HepG2 (cell line): Measurements from ENCODE around the gene ENO3. TPM values are rescaled to one million over a fixed set of nuclear protein-coding genes. Genes with fewer than 3 reads are reported as not detected.

Source experiments
- HNRNPH1 ChIP-seq: fragments of 200-400 bp; formaldehyde crosslinking; optimal IDR thresholded peaks from 2 replicates; pipeline ENCODE3; 2017; ENCODE audit warnings: mild to moderate bottlenecking, low read depth, low read length
- PAWR ChIP-seq: sonication (generic); formaldehyde crosslinking; IDR thresholded peaks from 2 replicates; pipeline ENCODE4 v1.4.0; 2020; ENCODE audit warnings: missing genetic modification reagents, mild to moderate bottlenecking, borderline replicate concordance
- RXRB ChIP-seq: IDR thresholded peaks from 2 replicates; pipeline ENCODE4 v1.6.1; 2016; ENCODE audit warnings: borderline replicate concordance, missing genetic modification reagents, missing compliant biosample characterization
- SP2 ChIP-seq: sonication (generic); formaldehyde crosslinking; IDR thresholded peaks from 2 replicates; pipeline ENCODE4 v1.5.1; 2020; ENCODE audit warnings: mild to moderate bottlenecking, missing genetic modification reagents
- TOPORS ChIP-seq: sonication (generic); formaldehyde crosslinking; IDR thresholded peaks from 2 replicates; pipeline ENCODE4 v1.8.0; 2023; ENCODE audit warnings: mild to moderate bottlenecking, missing genetic modification reagents
- ZBTB21 ChIP-seq: sonication (generic); formaldehyde crosslinking; IDR thresholded peaks from 2 replicates; pipeline ENCODE4 v1.4.0; 2020; ENCODE audit warnings: missing genetic modification reagents
- ZMAT3 ChIP-seq: sonication (generic); formaldehyde crosslinking; conservative IDR thresholded peaks from 2 replicates; pipeline ENCODE4 v1.7.0; 2021; ENCODE audit warnings: missing genetic modification reagents
- ZNF546 ChIP-seq: sonication (generic); formaldehyde crosslinking; conservative IDR thresholded peaks from 2 replicates; pipeline ENCODE4 v1.8.1; 2023; ENCODE audit warnings: mild to moderate bottlenecking, missing genetic modification reagents
- ZNF589 ChIP-seq: sonication (generic); formaldehyde crosslinking; conservative IDR thresholded peaks from 2 replicates; pipeline ENCODE4 v1.8.0; 2022; ENCODE audit warnings: mild to moderate bottlenecking, moderate library complexity, missing genetic modification reagents
- polyA plus RNA-seq, 8 experiments: library from polyadenylated mRNA; depleted of rRNA in 3 of 8; stranded (reverse) in 7 of 8; unstranded in 1 of 8; fragments of >200 nt; fragmentation: Illumina TruSeq in 4 of 8; extraction: Trizol in 4 of 8; gene quantifications; 2 replicates each; pipeline versions ENCODE4 v1.2.1 to v1.2.3, GENCODE V29; 2011 to 2016; ENCODE audit warnings: low read depth in 4 of 8, missing spikeins in 1 of 8, mixed read lengths in 1 of 8; ENCODE audit not compliant: insufficient read depth in 1 of 8
- total RNA-seq, 5 experiments: library from RNA; depleted of rRNA; stranded (reverse); fragments of >200 nt; fragmentation: Illumina TruSeq; extraction: Trizol; gene quantifications; 2 replicates each; pipeline ENCODE4 v1.2.3, GENCODE V29; 2016; ENCODE audit warnings: low read depth in 1 of 5
- TF ChIP-seq, protein P1 (sequence below), 2 experiments: sonication (generic) in 1 of 2; formaldehyde crosslinking in 1 of 2; IDR thresholded peaks; 2 replicates each; pipeline versions ENCODE4 v1.6.1 to v1.9.0; 2014 to 2022; ENCODE audit warnings: antibody characterized with exemption in 1 of 2, borderline replicate concordance in 1 of 2, inconsistent platforms in 1 of 2, low read depth in 1 of 2, missing genetic modification reagents in 1 of 2
- TF ChIP-seq, protein P2 (sequence below): IDR thresholded peaks from 2 replicates; pipeline ENCODE4 v1.6.1; 2016; ENCODE audit warnings: low read depth, borderline replicate concordance
- TF ChIP-seq, protein P3 (sequence below), 2 experiments: sonication (generic) in 1 of 2; formaldehyde crosslinking in 1 of 2; IDR thresholded peaks; 2 replicates each; pipeline versions ENCODE4 v1.4.0 to v1.6.1; 2016 to 2020; ENCODE audit warnings: borderline replicate concordance in 1 of 2, low read depth in 1 of 2, mild to moderate bottlenecking in 1 of 2, missing genetic modification reagents in 1 of 2
- TF ChIP-seq, protein P4 (sequence below): sonication (generic); formaldehyde crosslinking; IDR thresholded peaks from 2 replicates; pipeline ENCODE4 v1.5.1; 2020; ENCODE audit warnings: missing genetic modification reagents, mild to moderate bottlenecking, borderline replicate concordance

ENO3 gene
- total and polyA plus RNA-seq, 2 of the 13 experiments (the other 11 are each of a cell fraction or from before 2014, with no cell fraction given), result 59.8 to 69.8 TPM

DNA sequence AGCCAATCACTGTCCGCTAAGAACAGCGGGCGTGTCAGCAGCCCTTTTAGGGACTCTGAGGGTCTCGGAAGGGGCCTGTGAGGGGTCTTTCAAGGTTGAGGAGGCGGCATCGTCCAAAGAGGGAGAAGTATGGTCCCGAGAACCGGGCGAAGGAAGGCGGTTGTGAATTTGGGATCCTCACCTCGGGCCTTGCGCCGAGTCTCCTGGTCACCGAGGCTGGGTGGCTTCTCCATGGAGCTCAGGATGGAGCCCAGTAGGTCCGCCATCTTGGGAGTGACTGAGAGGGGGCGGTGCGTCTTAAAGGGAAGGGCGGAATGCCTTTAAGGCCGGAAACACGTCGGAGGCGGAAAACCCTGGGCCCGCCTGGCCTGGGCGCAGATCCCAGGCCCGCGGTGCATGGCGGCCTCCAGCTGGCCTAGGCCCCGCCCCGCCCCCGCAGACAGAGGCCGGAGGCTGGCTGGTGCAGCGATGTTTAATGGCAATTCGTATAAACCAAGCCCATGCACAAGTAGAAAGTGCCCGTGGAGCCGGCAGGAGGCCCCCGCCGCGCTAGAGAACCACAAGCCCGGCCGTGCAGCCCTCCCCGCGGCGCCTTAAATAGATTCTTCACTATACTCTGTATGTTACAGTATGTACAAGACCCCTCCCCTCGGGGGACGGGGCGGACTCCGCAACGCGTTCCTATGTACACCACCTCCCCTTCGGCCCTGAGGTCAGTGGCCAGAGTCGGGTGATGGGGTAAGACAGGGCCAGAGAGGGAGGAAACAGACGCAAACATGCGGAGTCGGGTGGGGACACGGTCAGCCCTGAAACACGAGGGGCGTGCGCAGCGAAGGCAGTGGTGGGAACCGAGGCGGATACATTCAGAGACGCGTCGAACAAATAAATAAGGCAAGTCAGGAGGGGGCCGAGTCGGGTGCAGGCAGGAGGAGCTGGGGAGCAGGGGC, 16.9 kb downstream of the ENO3 start, which contains the start of gene SPAG7 (continued):
- TF ChIP-seq, protein P1, sequence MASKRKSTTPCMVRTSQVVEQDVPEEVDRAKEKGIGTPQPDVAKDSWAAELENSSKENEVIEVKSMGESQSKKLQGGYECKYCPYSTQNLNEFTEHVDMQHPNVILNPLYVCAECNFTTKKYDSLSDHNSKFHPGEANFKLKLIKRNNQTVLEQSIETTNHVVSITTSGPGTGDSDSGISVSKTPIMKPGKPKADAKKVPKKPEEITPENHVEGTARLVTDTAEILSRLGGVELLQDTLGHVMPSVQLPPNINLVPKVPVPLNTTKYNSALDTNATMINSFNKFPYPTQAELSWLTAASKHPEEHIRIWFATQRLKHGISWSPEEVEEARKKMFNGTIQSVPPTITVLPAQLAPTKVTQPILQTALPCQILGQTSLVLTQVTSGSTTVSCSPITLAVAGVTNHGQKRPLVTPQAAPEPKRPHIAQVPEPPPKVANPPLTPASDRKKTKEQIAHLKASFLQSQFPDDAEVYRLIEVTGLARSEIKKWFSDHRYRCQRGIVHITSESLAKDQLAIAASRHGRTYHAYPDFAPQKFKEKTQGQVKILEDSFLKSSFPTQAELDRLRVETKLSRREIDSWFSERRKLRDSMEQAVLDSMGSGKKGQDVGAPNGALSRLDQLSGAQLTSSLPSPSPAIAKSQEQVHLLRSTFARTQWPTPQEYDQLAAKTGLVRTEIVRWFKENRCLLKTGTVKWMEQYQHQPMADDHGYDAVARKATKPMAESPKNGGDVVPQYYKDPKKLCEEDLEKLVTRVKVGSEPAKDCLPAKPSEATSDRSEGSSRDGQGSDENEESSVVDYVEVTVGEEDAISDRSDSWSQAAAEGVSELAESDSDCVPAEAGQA (IDR thresholded peaks at IDR 0.05; ENCODE audit: low read depth), result peak; percentile 84; the same call in 1 of the 2 replicates
- TF ChIP-seq, protein P1 (CRISPR knock-in tag; IDR thresholded peaks at IDR 0.05; ENCODE audit: borderline replicate concordance), result no peak; the same call in 1 of the 2 replicates
- TF ChIP-seq ZMAT3, result peak; percentile 39; the same call in 1 of the 2 replicates
- TF ChIP-seq, protein P2, sequence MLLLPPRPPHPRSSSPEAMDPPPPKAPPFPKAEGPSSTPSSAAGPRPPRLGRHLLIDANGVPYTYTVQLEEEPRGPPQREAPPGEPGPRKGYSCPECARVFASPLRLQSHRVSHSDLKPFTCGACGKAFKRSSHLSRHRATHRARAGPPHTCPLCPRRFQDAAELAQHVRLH (CRISPR knock-in tag), result peak; percentile 83; the same call in 1 of the 2 replicates
- TF ChIP-seq SP2 (CRISPR knock-in tag), result peak; percentile 86
- TF ChIP-seq, protein P3, sequence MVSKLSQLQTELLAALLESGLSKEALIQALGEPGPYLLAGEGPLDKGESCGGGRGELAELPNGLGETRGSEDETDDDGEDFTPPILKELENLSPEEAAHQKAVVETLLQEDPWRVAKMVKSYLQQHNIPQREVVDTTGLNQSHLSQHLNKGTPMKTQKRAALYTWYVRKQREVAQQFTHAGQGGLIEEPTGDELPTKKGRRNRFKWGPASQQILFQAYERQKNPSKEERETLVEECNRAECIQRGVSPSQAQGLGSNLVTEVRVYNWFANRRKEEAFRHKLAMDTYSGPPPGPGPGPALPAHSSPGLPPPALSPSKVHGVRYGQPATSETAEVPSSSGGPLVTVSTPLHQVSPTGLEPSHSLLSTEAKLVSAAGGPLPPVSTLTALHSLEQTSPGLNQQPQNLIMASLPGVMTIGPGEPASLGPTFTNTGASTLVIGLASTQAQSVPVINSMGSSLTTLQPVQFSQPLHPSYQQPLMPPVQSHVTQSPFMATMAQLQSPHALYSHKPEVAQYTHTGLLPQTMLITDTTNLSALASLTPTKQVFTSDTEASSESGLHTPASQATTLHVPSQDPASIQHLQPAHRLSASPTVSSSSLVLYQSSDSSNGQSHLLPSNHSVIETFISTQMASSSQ (IDR thresholded peaks at IDR 0.05; ENCODE audit: low read depth), result no peak
- TF ChIP-seq, protein P3 (CRISPR knock-in tag; IDR thresholded peaks at IDR 0.05; ENCODE audit: borderline replicate concordance), result 0 out of 2 replicates have a peak, but pooled peaks have one; percentile 54
- TF ChIP-seq ZBTB21, result no peak
- TF ChIP-seq, protein P4, sequence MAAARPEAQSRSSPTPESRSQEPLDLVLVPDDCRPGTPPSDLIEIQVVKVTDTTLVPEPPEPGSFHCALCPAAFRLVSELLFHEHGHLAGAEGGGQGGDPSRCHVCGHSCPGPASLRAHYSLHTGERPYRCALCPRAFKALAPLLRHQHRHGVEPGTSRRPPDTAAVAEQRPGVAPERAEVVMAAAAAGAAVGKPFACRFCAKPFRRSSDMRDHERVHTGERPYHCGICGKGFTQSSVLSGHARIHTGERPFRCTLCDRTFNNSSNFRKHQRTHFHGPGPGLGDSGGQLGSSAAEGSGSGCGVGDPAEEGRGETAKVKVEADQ (CRISPR knock-in tag), result peak; percentile 59
- TF ChIP-seq RXRB (CRISPR knock-in tag), result peak; percentile 65
- peak; percentile 65 for TF ChIP-seq HNRNPH1
- TF ChIP-seq PAWR (CRISPR knock-in tag), result no peak
- peak; percentile 38; the same call in 1 of the 2 replicates for TF ChIP-seq TOPORS (CRISPR knock-in tag)
- peak; percentile 86 for TF ChIP-seq ZNF546 (CRISPR knock-in tag)
- TF ChIP-seq ZNF589 (CRISPR knock-in tag), result peak; percentile 29; the same call in 1 of the 2 replicates
